Activated T-cell treated with anti-CD3 and anti-CD28 coated beads, Interleukin-2, amount 50 U/mL, for 48 hours (primary cell): ENCODE measurements around the gene PDIA3.
"Not testable (repeated sequence)": the region's sequence is repeated elsewhere in the genome, so short reads cannot be mapped to it uniquely, and the experiment has no call there.

Experiments used
- DNase-seq, 2 experiments: peaks; one replicate each; pipeline ENCODE4 v3.0.0-alpha.2; 2020

PDIA3 gene

GRCh38 chr15:43746245-43746902 lies at the start of gene PDIA3:
PDIA3 (plus strand) TSS chr15:43746438; CDS start chr15:43746540, 102 bp downstream.
- peak; percentile 90 to 94 for DNase-seq

- no peak for DNase-seq
Observed at GRCh38 chr15:43702174-43702573, 44.1 kb upstream of the PDIA3 start.

- no peak for DNase-seq
Observed at GRCh38 chr15:43702701-43703424, 43.4 kb upstream of the PDIA3 start.

- DNase-seq: not testable (repeated sequence)
Observed at GRCh38 chr15:43710431-43711131, 35.7 kb upstream of the PDIA3 start.

GRCh38 chr15:43723151-43723550 lies 23.1 kb upstream of the PDIA3 start:
- no peak for DNase-seq

- DNase-seq: not testable (repeated sequence)
Observed at GRCh38 chr15:43726306-43726705, 19.9 kb upstream of the PDIA3 start.

GRCh38 chr15:43728053-43728725 lies 18.0 kb upstream of the PDIA3 start:
- DNase-seq: not testable (repeated sequence)

- DNase-seq: no peak
Observed at GRCh38 chr15:43735416-43735815, 10.8 kb upstream of the PDIA3 start.

- peak in 1 of 2 experiments; percentile 49 for DNase-seq
Observed at GRCh38 chr15:43746903-43747309, 668 bp downstream of the PDIA3 start.

GRCh38 chr15:43748376-43748775 lies 2.1 kb downstream of the PDIA3 start:
- no peak for DNase-seq

- DNase-seq: peak in 1 of 2 experiments; percentile 53
Observed at GRCh38 chr15:43749690-43750345, 3.6 kb downstream of the PDIA3 start.

GRCh38 chr15:43751885-43752284 lies 5.6 kb downstream of the PDIA3 start:
- DNase-seq: no peak

GRCh38 chr15:43762824-43763223 lies 16.6 kb downstream of the PDIA3 start:
- no peak for DNase-seq

- no peak for DNase-seq
Observed at GRCh38 chr15:43763819-43764446, 17.7 kb downstream of the PDIA3 start.

GRCh38 chr15:43769584-43770228 lies 23.5 kb downstream of the PDIA3 start:
- DNase-seq: peak; percentile 75 to 77

- DNase-seq: no peak
Observed at GRCh38 chr15:43771816-43772215, 25.6 kb downstream of the PDIA3 start.

GRCh38 chr15:43772624-43773023 lies 26.4 kb downstream of the PDIA3 start:
- no peak for DNase-seq

GRCh38 chr15:43774062-43774461 lies 27.8 kb downstream of the PDIA3 start:
- no peak for DNase-seq

GRCh38 chr15:43775411-43775965 lies 29.2 kb downstream of the PDIA3 start:
- no peak for DNase-seq

GRCh38 chr15:43776101-43776717 lies 30.0 kb downstream of the PDIA3 start:
- peak; percentile 50 to 57 for DNase-seq
